ENCODE data around the gene MEGF10. TPM values are rescaled to one million over a fixed set of nuclear protein-coding genes. Genes with fewer than 3 reads are reported as not detected.

MEGF10 gene
- total and polyA plus RNA-seq, 12 donors = 0.94 to 45.1 (median 9.1) TPM

DNA sequence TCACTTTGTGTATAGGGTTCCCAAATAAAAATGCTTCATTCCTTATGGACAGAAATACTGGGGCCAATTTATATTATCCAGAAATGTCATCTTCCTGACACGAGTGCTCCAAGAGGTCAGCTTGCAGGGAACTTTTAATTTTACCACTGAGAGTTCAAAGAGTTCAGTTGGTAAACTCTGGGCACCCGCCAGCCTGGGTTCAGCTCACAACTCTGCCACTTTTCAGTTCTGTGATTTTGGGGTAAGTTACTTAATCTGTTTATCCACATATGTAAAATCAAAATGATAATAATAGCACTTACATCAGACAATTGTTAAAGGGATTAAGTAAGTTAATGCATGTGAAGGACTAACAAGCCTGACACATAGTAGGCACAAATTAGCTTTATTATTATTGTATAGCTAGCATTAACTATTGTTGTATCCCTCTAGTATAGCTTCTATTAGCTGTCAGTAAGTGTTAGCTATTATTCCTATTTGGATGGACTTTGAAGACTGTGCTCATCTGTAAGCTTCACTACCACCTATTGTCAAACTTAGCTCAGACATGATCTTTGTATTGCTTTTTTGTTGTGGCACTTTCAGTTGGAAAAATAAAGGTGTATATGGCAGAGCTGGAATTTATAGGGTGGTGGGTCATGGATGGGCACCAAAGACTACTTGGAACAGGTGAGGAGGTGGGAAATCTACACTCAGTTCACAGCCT is 1.6 kb downstream of the MEGF10 start:
- H3K9me3 ChIP-seq (replicated peaks in 1 of 3) = no peaks in the 10 kb centered on the region
- peaks cover 7% of the 10 kb centered on the region for H3K27me3 ChIP-seq
- WGBS, 4 donors = 63 to 76% (median 71%) methylated on average over 2 of the region's 2 CpGs
- no peaks in the 10 kb centered on the region for H3K4me1 ChIP-seq (replicated peaks in 1 of 2)
- no peak for DNase-seq
- TF ChIP-seq, protein P1, sequence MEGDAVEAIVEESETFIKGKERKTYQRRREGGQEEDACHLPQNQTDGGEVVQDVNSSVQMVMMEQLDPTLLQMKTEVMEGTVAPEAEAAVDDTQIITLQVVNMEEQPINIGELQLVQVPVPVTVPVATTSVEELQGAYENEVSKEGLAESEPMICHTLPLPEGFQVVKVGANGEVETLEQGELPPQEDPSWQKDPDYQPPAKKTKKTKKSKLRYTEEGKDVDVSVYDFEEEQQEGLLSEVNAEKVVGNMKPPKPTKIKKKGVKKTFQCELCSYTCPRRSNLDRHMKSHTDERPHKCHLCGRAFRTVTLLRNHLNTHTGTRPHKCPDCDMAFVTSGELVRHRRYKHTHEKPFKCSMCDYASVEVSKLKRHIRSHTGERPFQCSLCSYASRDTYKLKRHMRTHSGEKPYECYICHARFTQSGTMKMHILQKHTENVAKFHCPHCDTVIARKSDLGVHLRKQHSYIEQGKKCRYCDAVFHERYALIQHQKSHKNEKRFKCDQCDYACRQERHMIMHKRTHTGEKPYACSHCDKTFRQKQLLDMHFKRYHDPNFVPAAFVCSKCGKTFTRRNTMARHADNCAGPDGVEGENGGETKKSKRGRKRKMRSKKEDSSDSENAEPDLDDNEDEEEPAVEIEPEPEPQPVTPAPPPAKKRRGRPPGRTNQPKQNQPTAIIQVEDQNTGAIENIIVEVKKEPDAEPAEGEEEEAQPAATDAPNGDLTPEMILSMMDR (IDR thresholded peaks at IDR 0.05) = no peak
- TF ChIP-seq POLR2A (IDR thresholded peaks at IDR 0.05) = no peak
- intact Hi-C loops (cut with DNase I) = loop anchor here in 1 of 2 donors (5.0 kb wide), 1 partner anchor 200 kb away; no protein-coding TSS in a partner anchor
- H3K27ac ChIP-seq = no peak overlapping the region
- H3K4me3 ChIP-seq = no peak overlapping the region
- H3K36me3 ChIP-seq (replicated peaks in 1 of 2) = no peaks in the 10 kb centered on the region

DNA sequence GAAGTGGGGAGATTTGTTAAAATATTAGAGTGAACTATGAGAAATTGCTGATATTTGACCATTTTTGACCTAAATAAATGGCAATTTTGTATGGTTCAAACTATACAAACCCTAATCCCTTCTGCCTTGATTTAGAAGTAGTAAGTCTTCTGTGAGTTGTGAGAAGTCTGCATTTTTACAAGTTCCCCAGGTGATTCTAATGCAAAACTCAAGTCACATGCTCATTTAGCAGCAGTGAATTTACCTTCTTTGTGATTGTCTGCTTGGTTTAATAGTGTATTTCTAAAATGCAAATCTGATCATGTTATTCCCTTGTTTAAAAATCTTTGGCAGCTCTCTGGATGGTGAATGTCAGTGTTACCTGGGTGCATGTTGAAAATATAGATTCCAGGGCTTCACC is 2.8 kb downstream of the MEGF10 start:
- no peak for TF ChIP-seq POLR2A (IDR thresholded peaks at IDR 0.05)
- TF ChIP-seq, protein P1 (IDR thresholded peaks at IDR 0.05) = no peak
- Histone ChIP-seq H3K4me1 (replicated peaks in 1 of 2) (no peaks in the 10 kb centered on the region), H3K9me3 (replicated peaks in 1 of 3) (no peaks in the 10 kb centered on the region), H3K27ac (no peak overlapping the region), H3K4me3 (no peak overlapping the region), H3K27me3 (peaks cover 7% of the 10 kb centered on the region), H3K36me3 (replicated peaks in 1 of 2) (no peaks in the 10 kb centered on the region)
- intact Hi-C loops (cut with DNase I) = loop anchor here in 1 of 2 donors (5.0 kb wide), 1 partner anchor 199 kb away; no protein-coding TSS in a partner anchor
- no peak for DNase-seq

DNA sequence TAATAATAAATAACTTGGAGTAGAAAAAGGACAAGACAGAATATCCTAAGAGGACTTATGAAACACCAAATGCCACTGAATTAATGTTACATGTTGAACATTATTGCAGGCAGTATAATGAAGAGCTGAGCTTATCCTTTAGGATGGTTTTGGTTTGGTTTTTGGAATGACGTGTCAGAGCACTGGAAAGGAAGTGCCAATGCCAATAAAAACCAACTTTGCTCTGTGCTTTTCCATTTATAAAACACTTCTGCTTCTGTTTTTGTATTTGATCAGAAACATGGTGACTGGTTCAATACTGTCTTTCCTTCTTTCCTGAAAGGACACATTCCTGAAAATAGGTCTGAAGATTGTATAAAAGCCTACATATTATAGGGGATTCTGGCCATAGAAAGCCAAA is 4.2 kb downstream of the MEGF10 start:
- Histone ChIP-seq H3K9me3 (replicated peaks in 1 of 3) (no peaks in the 10 kb centered on the region), H3K36me3 (replicated peaks in 1 of 2) (no peaks in the 10 kb centered on the region), H3K4me3 (no peak overlapping the region), H3K27me3 (peaks cover 7% of the 10 kb centered on the region), H3K27ac (no peak overlapping the region), H3K4me1 (replicated peaks in 1 of 2) (peaks cover 10 to 12% of the 10 kb centered on the region in 2 donors)
- intact Hi-C loops (cut with DNase I) = loop anchor here in 1 of 2 donors (5.0 kb wide), 1 partner anchor 197 kb away; no protein-coding TSS in a partner anchor
- WGBS, 4 donors = 66 to 97% (median 84%) methylated on average over 1 of the region's 1 CpG
- DNase-seq = no peak
- TF ChIP-seq, protein P1 (IDR thresholded peaks at IDR 0.05) = no peak
- TF ChIP-seq POLR2A (IDR thresholded peaks at IDR 0.05) = no peak

DNA sequence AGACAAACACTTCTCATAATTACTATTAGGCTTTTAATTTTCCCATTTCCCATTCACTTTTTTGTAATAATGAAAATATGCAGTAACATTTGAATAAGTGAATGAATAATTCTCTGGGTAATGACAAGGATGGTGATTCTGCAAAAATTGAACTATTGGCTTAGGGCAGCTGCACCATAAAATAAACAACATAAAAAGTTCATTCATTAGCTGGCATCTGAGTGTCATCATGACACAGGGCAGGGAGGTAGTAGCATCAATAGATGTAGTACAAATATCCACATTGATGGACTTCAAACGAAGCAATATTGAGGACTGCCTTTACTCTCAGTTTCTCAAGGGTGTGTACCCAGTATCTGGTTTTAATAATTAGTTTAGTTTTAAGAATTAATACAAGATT is 4.9 kb downstream of the MEGF10 start:
- Histone ChIP-seq H3K27me3 (peaks cover 2% of the 10 kb centered on the region), H3K4me1 (replicated peaks in 1 of 2) (peaks cover 10 to 14% of the 10 kb centered on the region in 2 donors), H3K9me3 (replicated peaks in 1 of 3) (no peaks in the 10 kb centered on the region), H3K4me3 (no peak overlapping the region), H3K27ac (no peak overlapping the region), H3K36me3 (replicated peaks in 1 of 2) (no peaks in the 10 kb centered on the region)
- intact Hi-C loops (cut with DNase I) = no loop called here
- no peak for DNase-seq
- WGBS, 4 donors = 83 to 92% (median 89%) methylated on average over 1 of the region's 1 CpG
- TF ChIP-seq POLR2A (IDR thresholded peaks at IDR 0.05) = no peak
- TF ChIP-seq, protein P1 (IDR thresholded peaks at IDR 0.05) = no peak
